Measurements from ENCODE around the gene SLC11A2.

GRCh38 chr12:51055060-51055459 lies 28.9 kb upstream of the SLC11A2 start:
- TF ChIP-seq CTCF (IDR thresholded peaks at IDR 0.05) (no peak), GATA2 (CRISPR knock-in tag; IDR thresholded peaks at IDR 0.05) (no peak)
